Suprapubic skin (tissue), 4 donors: Measurements from ENCODE around the gene MYH10. TPM values are rescaled to one million over a fixed set of nuclear protein-coding genes. Genes with fewer than 3 reads are reported as not detected.

Experiments used
- DNase-seq, 2 donors: peaks; one replicate each; pipeline ENCODE4 v3.0.0-alpha.2; 2019; ENCODE audit warnings: low spot score in 2 of 2
- H3K27ac ChIP-seq: fragments of 200-600 bp; sonication (generic); one replicate; pipeline ENCODE4 v1.5.1; 2019
- H3K27me3 ChIP-seq: fragments of 200-600 bp; sonication (generic); one replicate; pipeline ENCODE4 v1.5.1; 2019
- H3K36me3 ChIP-seq: fragments of 200-600 bp; sonication (generic); one replicate; pipeline ENCODE4 v1.5.1; 2019
- H3K4me1 ChIP-seq: fragments of 200-600 bp; sonication (generic); one replicate; pipeline ENCODE4 v1.5.1; 2019
- H3K4me3 ChIP-seq: fragments of 200-600 bp; sonication (generic); one replicate; pipeline ENCODE4 v1.5.1; 2019; ENCODE audit warnings: mild to moderate bottlenecking
- H3K9me3 ChIP-seq: fragments of 200-600 bp; sonication (generic); one replicate; pipeline ENCODE4 v1.5.1; 2019
- EP300 ChIP-seq: sonication (generic); formaldehyde crosslinking; IDR thresholded peaks from one replicate; pipeline ENCODE4 v1.6.1; 2017; ENCODE audit warnings: antibody characterized with exemption
- POLR2A ChIP-seq, 2 donors: fragments of 450-650 bp; IDR thresholded peaks; one replicate each; pipeline ENCODE4 v1.6.1; 2017; ENCODE audit warnings: antibody characterized with exemption in 2 of 2, mild to moderate bottlenecking in 2 of 2, moderate library complexity in 2 of 2
- POLR2AphosphoS5 ChIP-seq, 3 donors: sonication (generic); formaldehyde crosslinking; IDR thresholded peaks; one replicate each; pipeline ENCODE4 v1.6.1; 2017; ENCODE audit warnings: antibody characterized with exemption in 3 of 3
- WGBS: methylation state at CpG from one replicate; pipeline ENCODE4 v1.1.5; 2018; 5-methylcytosine and 5-hydroxymethylcytosine counted together
- total RNA-seq, 4 donors: library from RNA; depleted of rRNA; stranded (reverse); fragments of >200 nt; gene quantifications; one replicate each; pipeline ENCODE4 v1.1.0, GENCODE V29; 2016
- TF ChIP-seq, protein P1 (sequence below), 2 donors: fragments of 200-600 bp in 1 of 2; fragments of 450-650 bp in 1 of 2; sonication (generic) in 1 of 2; IDR thresholded peaks; one replicate each; pipeline ENCODE4 v1.5.1; 2016 to 2019; ENCODE audit warnings: antibody characterized with exemption in 2 of 2, mild to moderate bottlenecking in 1 of 2, moderate library complexity in 1 of 2

The MYH10 gene
- total RNA-seq, 4 donors from 2014 or later, result 9.5 to 18.3 (median 13.2) TPM

DNA sequence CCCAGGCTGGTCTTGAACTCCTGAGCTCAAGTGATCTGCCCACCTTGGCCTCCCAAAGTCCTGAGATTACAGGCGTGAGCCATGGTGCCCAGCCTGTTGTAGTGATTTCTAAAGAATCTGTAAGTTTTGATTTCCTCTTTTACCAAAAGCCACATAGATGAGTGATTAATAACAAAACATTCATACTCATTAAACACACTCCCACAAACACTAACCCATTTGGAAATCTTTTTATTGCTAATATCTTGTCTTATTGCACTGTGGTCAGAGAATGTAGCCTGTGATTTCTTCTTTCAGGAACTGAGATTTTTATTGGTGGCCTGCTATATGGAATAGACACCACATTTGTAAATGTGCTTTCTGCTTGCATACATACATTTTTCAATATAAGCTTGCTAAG, 31.6 kb downstream of the MYH10 start:
- no peaks in the 10 kb centered on the region for H3K4me1 ChIP-seq
- no peaks in the 10 kb centered on the region for H3K36me3 ChIP-seq
- 88% methylated on average over 1 of the region's 1 CpG for WGBS

DNA sequence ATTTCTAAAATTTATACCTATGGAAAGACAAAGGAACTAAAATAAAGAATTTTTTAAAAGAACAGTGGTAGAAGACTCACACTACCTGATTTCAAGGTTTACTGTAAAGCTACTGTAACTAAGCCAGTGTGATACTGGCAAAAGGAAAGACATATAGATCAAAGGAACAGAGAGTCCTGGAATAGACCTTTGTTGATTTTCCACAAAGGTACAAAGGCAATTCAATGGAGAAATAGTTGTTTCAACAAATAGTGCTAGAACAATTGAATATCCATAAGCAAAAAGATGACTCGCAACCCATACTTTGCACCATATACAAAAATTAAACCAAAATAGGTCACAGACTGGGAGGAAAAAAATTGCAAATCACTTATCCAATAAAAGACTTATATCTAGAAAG, 36.7 kb downstream of the MYH10 start:
- Histone ChIP-seq H3K36me3 (no peaks in the 10 kb centered on the region), H3K9me3 (no peaks in the 10 kb centered on the region), H3K4me3 (no peak overlapping the region), H3K4me1 (no peaks in the 10 kb centered on the region), H3K27me3 (no peaks in the 10 kb centered on the region), H3K27ac (no peak overlapping the region)
- 96% methylated on average over 1 of the region's 1 CpG for WGBS
- TF ChIP-seq, protein P1, sequence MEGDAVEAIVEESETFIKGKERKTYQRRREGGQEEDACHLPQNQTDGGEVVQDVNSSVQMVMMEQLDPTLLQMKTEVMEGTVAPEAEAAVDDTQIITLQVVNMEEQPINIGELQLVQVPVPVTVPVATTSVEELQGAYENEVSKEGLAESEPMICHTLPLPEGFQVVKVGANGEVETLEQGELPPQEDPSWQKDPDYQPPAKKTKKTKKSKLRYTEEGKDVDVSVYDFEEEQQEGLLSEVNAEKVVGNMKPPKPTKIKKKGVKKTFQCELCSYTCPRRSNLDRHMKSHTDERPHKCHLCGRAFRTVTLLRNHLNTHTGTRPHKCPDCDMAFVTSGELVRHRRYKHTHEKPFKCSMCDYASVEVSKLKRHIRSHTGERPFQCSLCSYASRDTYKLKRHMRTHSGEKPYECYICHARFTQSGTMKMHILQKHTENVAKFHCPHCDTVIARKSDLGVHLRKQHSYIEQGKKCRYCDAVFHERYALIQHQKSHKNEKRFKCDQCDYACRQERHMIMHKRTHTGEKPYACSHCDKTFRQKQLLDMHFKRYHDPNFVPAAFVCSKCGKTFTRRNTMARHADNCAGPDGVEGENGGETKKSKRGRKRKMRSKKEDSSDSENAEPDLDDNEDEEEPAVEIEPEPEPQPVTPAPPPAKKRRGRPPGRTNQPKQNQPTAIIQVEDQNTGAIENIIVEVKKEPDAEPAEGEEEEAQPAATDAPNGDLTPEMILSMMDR (IDR thresholded peaks at IDR 0.05), result no peak
- TF ChIP-seq POLR2A (IDR thresholded peaks at IDR 0.05), result no peak
- TF ChIP-seq POLR2AphosphoS5 (IDR thresholded peaks at IDR 0.05), result no peak
- no peak for TF ChIP-seq EP300
- DNase-seq, result no peak

More for the DNA sequence above, 31.6 kb downstream of the MYH10 start:
- Histone ChIP-seq H3K4me3 (no peak overlapping the region), H3K27me3 (no peaks in the 10 kb centered on the region), H3K9me3 (no peaks in the 10 kb centered on the region), H3K27ac (no peak overlapping the region)
- TF ChIP-seq EP300, result no peak
- TF ChIP-seq POLR2AphosphoS5 (IDR thresholded peaks at IDR 0.05), result no peak
- no peak for TF ChIP-seq POLR2A (IDR thresholded peaks at IDR 0.05)
- TF ChIP-seq, protein P1 (IDR thresholded peaks at IDR 0.05), result no peak
- no peak for DNase-seq

DNA sequence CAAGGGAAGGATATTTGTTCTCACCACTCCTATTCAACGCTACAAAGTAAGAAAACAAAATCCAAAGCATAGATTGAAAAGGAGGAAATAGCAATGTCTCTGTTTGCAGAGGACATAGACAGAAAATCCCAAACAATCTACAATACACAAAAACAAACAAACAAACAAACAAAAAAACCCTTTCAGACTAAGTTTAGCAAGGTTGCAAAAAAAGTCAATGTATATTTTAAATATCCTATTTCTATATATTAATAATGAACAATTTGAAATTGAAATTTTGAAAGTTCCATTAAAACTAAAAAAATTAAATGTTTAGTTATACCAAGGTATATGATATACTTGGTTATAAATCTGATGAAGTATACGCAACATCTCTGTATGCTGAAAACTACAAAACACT, 37.2 kb downstream of the MYH10 start:
- H3K9me3 ChIP-seq, result no peaks in the 10 kb centered on the region
- no peaks in the 10 kb centered on the region for H3K27me3 ChIP-seq
- TF ChIP-seq POLR2AphosphoS5 (IDR thresholded peaks at IDR 0.05) (no peak), POLR2A (IDR thresholded peaks at IDR 0.05) (no peak), EP300 (no peak)
- TF ChIP-seq, protein P1 (IDR thresholded peaks at IDR 0.05), result no peak
- WGBS, result 90% methylated on average over 2 of the region's 2 CpGs
- no peak overlapping the region for H3K4me3 ChIP-seq
- H3K4me1 ChIP-seq, result no peaks in the 10 kb centered on the region
- DNase-seq, result no peak
- H3K36me3 ChIP-seq, result no peaks in the 10 kb centered on the region
- no peak overlapping the region for H3K27ac ChIP-seq

DNA sequence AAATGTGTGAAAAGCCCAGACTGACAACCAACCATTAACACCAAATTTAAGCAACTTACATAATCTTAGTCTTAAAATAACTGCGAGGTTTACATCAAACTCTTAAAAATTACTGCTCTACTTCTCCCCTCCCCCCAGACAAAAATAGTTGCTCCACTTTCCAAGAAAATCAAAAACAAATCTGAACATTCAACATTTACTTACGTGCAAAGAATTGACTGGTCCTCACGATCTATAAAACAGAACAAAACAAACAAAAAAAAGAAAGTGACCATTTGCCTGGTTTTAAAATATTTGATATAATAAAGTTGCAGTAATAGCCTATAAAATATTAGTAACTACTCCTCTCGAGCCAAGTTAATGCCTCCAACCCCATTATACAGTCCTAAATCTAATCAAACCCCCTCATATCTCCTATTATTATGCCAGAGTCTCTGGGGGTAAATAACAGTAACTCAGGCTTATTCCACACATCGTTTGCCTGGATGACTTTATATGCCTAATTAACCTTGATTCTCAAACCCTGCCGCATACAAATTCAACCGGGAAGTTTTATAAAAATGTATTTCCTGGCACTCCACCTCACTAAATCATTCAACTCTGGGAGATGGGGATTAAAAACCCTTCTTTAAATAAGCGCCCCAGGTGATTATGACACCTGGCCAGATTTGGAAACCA, 41.5 kb downstream of the MYH10 start:
- DNase-seq, result no peak
- TF ChIP-seq POLR2A (IDR thresholded peaks at IDR 0.05), result no peak
- TF ChIP-seq, protein P1 (IDR thresholded peaks at IDR 0.05), result no peak
- no peak for TF ChIP-seq EP300
- TF ChIP-seq POLR2AphosphoS5 (IDR thresholded peaks at IDR 0.05), result no peak
- H3K36me3 ChIP-seq, result no peaks in the 10 kb centered on the region
- H3K4me3 ChIP-seq, result no peak overlapping the region
- 71% methylated on average over 8 of the region's 8 CpGs for WGBS
- no peaks in the 10 kb centered on the region for H3K27me3 ChIP-seq
- no peak overlapping the region for H3K27ac ChIP-seq
- H3K9me3 ChIP-seq, result no peaks in the 10 kb centered on the region
- H3K4me1 ChIP-seq, result no peaks in the 10 kb centered on the region

DNA sequence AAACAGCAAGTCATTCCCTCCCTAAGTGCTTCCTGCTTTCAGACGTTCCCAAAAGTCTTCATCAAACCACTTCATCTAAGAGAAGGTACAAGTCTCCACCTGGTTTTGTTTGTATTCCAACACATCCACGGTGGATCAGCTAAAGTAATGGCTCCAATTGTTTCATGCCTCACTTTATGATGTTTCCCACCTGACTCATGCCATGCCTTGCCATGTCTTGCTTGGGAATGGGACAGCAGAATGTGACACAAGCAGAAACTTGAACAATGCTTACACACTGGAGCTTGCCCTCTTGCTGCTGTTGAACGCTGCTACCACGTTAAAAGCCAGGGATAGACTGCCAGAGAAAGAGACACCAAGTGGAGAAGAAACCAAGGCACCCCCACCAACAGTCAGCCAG, 43.8 kb downstream of the MYH10 start:
- whole genome bisulfite sequencing, result 73% methylated on average over 4 of the region's 4 CpGs
- TF ChIP-seq POLR2AphosphoS5 (IDR thresholded peaks at IDR 0.05), result no peak
- TF ChIP-seq EP300, result no peak
- TF ChIP-seq, protein P1 (IDR thresholded peaks at IDR 0.05), result no peak
- no peak for TF ChIP-seq POLR2A (IDR thresholded peaks at IDR 0.05)
- peaks cover 2% of the 10 kb centered on the region for H3K4me1 ChIP-seq
- H3K27ac ChIP-seq, result no peak overlapping the region
- no peaks in the 10 kb centered on the region for H3K9me3 ChIP-seq
- H3K36me3 ChIP-seq, result no peaks in the 10 kb centered on the region
- H3K27me3 ChIP-seq, result no peaks in the 10 kb centered on the region
- DNase-seq, result no peak
- no peak overlapping the region for H3K4me3 ChIP-seq
